IPS-18c (cell line): Measurements from ENCODE around the gene TMEM115.

Experiments
- H3K4me3 ChIP-seq: 2 replicates; pipeline ENCODE4 v1.7.0; 2013; ENCODE audit warnings: low read depth, mild to moderate bottlenecking, low read length, moderate library complexity; ENCODE audit not compliant: insufficient read depth
- H3K9me3 ChIP-seq: one replicate; pipeline ENCODE4 v1.6.1; 2013; ENCODE audit warnings: mild to moderate bottlenecking, low read length, moderate library complexity; ENCODE audit not compliant: control insufficient read depth, insufficient read depth

Gene TMEM115

DNA sequence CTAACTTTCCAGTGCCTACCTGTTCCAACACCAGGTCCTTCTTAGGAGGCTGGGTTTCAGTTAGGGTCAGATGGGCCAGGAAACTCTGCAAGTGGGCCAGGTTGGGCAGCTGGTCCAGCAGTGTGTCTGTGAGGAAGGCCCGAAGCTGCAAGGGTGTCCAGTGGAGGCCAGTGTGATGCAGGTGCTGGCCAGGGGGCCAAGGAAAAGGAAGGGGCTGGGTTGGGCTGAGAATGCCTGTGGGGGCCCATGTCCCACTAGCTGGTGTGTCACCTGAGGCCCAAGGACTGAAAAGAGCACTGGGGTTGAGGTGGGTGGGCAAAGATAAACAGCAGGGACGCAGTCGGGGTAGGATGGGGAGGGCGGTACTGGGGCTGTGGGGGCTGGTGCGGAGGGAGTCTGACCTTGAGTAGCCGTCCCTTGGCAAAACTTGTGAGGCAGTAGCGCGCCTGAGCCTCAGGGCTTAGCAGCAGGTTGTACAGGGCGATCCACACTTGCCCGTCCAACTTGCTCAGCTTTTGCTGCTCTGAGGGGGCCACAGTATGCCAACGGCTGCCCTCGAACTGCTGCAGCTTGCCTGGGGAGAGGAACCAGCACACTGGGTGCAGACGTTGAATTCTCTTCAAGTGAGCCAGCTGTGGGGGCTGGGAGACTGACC is 17.2 kb downstream of the TMEM115 start:
- H3K4me3 ChIP-seq, result no peak overlapping the region
- no peaks in the 10 kb centered on the region for H3K9me3 ChIP-seq

DNA sequence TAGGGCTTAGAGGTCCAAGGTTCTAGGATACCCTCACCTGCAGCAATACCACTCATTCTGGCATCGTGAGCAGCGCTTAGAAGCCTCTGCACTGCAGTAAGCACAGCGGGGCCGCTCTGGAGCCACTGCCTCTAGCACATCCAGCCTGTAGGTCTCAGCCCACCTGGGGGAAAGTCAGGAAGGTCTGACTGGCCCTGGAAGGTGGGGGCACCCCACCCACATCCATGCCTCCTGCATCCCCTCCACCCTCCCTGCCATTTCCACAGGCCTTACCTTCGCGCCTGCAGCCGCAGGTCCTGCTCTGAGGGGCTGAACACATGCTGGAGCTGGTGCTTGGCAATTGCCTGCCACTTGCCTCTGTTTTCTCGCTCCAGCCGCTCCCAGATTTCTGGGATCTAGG is 17.8 kb downstream of the TMEM115 start:
- no peaks in the 10 kb centered on the region for H3K9me3 ChIP-seq
- H3K4me3 ChIP-seq, result peak overlapping the region; percentile 15; the same call in 1 of the 2 replicates

DNA sequence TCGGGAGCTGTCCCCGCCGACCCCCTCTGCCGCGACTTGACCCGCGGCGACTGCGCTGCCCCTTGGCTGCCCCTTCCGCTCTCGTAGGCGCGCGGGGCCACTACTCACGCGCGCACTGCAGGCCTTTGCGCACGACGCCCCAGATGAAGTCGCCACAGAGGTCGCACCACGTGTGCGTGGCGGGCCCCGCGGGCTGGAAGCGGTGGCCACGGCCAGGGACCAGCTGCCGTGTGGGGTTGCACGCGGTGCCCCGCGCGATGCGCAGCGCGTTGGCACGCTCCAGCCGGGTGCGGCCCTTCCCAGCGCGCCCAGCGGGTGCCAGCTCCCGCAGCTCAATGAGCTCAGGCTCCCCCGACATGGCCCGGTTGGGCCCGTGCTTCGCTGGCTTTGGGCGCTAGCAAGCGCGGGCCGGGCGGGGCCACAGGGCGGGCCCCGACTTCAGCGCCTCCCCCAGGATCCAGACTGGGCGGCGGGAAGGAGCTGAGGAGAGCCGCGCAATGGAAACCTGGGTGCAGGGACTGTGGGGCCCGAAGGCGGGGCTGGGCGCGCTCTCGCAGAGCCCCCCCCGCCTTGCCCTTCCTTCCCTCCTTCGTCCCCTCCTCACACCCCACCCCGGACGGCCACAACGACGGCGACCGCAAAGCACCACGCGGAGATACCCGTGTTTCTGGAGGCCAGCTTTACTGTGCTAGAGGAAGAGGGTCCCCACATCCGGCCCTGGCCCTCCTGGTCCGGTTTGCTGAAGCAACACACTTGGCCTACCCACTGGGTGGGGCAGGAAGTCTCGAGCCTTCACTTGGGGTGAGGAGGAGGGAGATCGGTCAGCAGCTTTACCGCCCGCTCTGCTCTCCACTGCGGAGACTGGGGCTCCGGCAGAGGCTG is 18.6 kb downstream of the TMEM115 start, which contains the start of gene RASSF1:
Gene RASSF1 (minus strand): TSS at position 389 of the 882 bp plus-strand sequence. CDS start 31 bp downstream, at position 358.
- Histone ChIP-seq H3K4me3 (peak within 1 kb of the TSS; percentile 50), H3K9me3 (no peaks in the 10 kb centered on the region)

DNA sequence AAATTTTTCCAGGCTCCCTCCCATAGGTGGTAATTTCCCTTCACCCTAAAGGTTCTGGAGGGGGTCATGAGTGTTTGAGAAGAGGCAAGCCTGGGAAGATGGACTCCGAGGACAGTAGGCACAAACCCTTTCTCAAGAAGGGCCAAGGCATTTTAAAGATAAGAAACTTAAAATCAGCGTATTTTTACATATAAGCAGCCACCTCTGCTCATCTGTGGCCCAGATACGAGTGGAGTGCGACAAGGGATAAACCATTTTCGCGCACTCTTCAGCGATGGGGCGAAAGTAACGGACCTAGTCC is 19.2 kb downstream of the TMEM115 start:
- Histone ChIP-seq H3K4me3 (peak overlapping the region; percentile 50), H3K9me3 (no peaks in the 10 kb centered on the region)

DNA sequence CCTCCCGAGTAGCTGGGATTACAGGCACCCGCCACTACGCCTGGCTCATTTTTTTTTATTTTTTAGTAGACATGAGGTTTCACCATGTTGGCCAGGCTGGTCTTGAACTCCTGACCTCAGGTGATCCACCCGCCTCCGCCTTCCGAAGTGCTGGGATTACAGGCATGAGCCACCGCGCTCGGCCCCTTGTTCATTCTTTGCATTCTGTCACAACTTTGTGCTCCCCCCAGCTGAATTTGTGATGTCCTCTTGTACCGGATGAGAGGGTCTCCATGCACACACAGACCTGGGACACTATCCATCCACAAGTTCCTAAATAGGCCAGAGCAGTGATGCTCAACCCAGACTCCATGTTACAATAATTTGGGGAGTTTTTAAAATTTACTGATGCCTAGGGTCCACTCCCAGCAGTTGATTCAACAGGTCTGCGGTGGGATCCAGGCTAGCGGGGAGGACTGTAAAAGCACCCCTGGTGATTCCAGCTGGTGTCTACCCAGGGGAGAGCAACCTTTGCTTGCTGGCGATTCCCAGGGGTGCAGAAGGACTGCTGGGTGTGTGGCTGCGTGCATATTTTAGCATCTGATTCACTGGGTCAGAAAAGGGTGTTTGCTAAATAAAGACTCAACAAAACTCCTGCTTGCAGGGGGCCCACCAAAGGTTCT is 19.7 kb downstream of the TMEM115 start:
- Histone ChIP-seq H3K4me3 (peak overlapping the region; percentile 50), H3K9me3 (no peaks in the 10 kb centered on the region)

DNA sequence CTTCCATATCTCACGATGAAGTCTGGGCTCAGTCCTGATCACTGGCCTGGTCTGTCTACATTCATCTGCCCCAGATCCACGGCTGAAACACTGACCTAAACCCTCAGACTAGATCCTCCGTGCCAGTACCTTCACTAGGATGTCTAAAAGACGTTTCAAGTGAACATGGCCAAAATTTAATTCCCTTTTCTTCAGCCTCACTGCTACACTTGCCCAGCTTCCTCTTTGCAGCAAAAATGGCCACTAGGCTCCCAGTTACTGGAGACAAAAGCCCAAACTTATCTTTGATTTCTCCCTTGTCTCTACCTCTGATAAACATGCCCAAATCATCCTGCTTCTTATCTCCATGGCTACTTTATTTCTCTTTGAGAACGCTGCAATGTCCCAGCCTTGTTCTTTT is 20.4 kb downstream of the TMEM115 start:
- Histone ChIP-seq H3K4me3 (no peak overlapping the region), H3K9me3 (no peaks in the 10 kb centered on the region)

DNA sequence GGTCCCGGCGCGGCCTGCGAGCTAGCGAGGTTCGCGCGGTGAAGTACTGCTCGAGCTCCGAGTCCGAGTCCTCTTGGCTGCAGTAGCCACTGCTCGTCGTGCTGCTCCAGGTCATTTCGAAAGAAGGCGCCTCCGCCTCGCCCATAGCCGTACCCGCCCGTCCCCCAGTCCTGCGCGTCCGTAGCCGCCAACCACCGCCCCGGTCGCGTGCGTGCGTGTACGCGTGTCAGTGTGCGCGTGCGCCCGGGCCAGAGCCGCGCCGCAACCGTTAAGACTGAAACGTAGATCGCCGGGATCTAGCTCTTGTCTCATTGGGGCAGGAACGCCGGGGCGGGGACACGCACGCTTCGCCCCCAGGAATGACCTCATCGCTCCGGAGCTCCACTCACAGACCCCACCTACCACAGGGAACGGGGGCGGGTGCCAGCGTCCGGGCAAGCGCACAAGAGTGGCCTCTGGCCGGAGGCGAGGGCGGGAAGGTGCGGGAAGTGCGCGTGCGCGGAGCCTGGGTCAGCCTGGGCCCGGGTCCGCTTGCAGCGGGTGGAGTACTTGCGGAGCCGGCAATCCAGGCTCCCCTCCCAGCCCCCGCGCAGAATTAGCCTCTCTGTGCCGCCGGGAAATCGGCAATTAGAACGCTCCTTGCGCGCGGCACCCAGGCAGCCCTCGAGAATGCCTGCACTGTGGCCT is 22.0 kb downstream of the TMEM115 start:
- Histone ChIP-seq H3K4me3 (peak overlapping the region; percentile 83), H3K9me3 (no peaks in the 10 kb centered on the region)

DNA sequence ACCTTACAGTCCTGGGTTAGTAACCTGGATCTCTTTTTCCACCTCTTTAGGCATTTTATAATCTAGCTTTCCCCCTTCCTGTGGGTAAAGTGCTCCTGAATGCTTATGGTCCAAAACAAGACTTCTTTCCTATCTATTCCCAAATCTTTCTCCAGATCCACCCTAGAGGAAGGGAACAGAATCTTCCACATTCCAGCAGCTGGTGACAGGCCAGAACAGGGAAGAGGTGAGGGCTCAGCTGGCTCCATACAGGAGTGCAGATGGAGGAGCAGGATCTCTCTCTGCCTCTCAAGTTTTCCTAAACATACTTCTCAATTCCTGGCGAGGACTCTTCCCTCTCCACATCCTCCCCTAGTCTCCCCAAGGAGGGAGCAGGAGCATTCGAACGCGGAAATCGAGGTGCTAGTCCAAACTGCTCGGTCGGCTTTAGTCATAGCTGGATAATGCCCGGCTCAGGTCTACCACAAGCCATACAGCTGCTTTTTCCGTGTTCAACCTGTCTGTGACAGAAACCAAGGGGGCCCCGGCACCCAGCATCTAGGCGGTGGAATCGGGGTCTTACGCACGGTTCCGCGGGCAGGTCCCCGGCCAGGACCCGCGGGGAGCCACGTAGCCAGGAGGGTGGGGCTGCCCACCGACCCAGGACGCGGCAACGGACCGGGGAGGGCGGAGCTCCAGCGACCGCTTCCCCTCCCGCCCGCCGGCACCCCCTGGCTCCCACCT is 22.7 kb downstream of the TMEM115 start:
- H3K4me3 ChIP-seq, result peak overlapping the region; percentile 83

DNA sequence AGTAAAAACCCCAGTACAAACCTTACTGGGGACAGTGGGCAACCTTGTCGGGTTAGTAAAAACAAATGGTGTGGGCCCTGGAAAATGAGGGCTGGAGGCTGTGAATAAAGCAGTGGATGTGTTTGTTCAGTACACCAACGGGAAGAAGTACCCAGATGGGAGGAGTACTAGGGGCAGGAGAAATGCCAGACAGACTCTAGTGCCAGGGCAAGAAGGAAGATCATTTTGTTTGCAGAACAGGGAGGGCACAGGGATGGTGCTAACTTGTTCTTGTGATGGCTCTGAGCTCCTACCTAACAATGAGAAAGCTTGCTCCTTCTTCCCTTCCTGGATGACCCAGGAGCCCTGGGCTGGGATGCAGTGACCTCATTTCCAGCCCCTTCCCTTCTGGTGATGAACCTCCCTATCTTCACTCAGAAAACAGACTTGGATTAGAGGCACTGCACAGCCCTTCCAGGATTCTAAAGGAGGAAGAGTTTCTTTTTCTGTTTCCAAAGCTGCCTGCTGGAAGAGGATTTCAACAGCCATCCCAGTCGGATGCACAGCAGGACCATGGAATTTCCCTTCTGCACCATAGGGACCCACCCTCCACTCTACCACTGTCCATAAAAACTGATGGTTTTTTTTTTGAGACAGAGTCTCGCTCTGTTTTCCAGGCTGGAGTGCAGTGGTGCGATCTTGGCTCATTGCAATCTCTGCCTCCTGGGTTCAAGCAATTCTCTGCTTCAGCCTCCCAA is 24.8 kb downstream of the TMEM115 start:
- H3K9me3 ChIP-seq, result no peaks in the 10 kb centered on the region
- H3K4me3 ChIP-seq, result no peak overlapping the region; the same call in 1 of the 2 replicates

More for the DNA sequence above, 22.7 kb downstream of the TMEM115 start:
- H3K9me3 ChIP-seq, result no peaks in the 10 kb centered on the region

DNA sequence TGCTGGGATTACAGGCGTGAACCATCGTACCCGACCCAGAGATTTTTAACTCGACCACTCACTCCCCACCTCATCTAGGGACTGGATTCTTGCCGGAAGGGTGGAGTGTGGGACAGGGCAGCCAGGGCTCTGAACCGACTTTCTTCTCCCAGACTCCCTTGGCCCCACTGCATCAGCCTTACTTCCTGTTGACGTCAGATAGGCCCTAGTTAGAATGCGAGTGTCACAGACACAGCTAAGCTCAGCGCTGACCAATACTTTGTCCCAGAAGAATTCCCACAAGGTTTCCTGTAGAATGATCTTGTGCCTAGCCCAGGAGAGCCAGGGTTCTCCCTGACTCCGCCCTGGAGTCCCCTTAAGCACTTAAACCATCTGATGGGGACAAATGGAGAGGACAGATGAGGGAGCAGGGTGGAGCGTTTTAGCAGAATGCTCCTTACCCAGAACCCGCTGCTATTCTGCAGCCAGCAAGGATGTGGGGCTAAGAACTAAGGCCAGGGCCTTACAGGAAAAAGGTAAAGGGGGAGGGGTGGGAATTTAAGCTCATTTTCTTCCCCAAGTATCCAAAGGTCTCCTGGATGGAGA is 25.5 kb downstream of the TMEM115 start:
- Histone ChIP-seq H3K4me3 (no peak overlapping the region), H3K9me3 (no peaks in the 10 kb centered on the region)

DNA sequence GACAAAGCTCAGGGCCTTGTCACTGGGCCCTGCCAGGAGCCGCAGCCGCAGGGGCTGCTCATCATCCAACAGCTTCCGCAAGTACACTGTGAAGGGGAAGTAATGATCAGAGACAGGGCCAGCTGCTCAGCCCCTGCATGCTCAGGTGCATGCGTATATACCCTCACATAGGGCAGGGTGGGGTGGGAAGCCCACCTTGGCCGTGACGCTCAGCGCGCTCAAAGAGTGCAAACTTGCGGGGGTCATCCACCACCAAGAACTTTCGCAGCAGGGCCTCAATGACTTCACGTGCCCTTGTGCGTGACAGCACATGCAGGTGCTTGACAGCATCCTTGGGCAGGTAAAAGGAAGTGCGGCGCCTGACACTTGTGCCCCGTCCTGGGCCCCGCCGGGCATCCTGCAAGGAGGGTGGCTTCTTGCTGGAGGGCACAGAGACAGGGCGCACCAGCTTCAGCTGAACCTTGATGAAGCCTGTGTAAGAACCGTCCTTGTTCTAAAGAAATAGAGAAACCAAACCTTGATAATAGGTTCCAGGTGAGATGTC is 27.9 kb downstream of the TMEM115 start:
- H3K4me3 ChIP-seq, result no peak overlapping the region
- H3K9me3 ChIP-seq, result peaks cover 8% of the 10 kb centered on the region

DNA sequence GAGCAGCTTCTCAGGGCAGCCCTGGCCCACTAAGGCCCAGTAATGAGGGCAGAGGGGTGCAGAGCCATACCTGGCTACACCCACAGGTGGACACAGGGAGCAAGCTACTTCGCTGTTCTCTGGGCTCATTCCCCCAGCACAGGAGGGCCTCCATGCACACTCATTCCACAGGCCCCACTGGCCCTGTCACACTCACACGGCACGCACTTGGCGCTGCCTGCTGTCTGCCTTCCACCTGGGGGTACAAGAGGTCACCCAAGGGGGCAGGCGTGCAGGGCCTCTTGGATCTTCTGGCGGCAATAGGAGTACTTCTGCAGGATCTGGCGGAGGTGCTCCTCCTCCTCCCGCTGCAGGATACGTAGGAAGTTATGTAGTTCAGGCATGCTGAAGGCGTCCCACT is 29.0 kb downstream of the TMEM115 start:
- peaks cover 8% of the 10 kb centered on the region for H3K9me3 ChIP-seq
- H3K4me3 ChIP-seq, result no peak overlapping the region

DNA sequence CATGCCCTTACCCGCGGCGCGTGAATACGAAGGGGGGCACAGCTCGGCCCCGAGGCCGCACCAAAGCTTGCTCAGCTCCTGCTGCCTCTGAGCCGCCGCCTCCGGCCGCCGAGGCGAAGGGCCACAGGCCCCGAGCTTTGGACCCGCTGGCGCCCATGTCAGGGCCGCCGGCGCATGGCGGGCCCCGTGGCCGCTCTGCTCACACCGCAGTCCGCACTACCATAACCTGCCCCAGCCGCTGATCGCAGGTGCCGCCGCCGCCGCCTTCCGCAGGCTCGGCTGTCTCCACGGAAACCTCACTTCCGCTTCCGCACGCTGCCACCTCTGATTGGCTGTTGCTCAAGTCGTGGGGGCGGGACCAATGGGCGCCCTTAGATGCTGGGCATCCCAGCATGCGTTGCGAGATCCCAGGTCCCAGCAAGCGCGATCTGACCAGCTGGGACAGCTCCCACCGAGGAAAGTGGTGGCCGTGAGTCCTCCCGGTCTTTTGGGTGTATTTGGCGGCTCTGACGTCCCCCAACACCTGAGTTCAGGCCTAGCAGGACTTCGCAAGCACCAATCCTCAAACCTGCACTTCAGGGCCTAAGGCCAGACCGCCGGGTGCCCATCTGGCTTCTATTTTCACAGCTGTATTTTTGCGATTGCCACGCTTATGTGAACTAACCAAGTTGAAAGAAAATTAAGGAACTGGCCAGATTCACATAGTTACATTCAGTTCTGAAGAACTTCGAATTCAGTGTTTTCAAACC is 31.2 kb downstream of the TMEM115 start, which contains the start of gene TUSC2:
Gene TUSC2 (minus strand): TSS at position 281 of the 749 bp plus-strand sequence. CDS start 124 bp downstream, at position 157.
- Histone ChIP-seq H3K9me3 (peaks cover 8% of the 10 kb centered on the region), H3K4me3 (peak within 1 kb of the TSS; percentile 91)

DNA sequence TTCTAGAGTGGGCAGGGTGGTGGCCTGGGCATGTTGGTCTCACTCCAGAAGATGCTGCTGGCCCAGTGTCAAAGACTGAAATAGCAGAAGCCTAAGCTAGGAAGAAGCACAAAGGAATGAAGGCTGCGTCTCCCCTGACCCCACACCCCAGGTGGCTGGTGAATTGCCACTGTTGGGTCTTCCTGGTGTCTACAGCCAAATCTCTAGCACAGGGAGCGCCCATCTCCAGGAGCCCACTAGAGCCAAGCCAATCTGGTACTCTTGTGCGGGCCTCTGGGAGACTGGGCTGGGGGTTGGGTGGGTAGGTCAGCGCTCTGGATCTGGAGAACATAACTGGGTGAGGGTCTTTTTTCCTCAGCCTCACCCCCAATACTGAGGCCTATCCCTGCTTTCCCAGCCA is 32.2 kb downstream of the TMEM115 start:
- Histone ChIP-seq H3K9me3 (peaks cover 8% of the 10 kb centered on the region), H3K4me3 (peak overlapping the region; percentile 91)

DNA sequence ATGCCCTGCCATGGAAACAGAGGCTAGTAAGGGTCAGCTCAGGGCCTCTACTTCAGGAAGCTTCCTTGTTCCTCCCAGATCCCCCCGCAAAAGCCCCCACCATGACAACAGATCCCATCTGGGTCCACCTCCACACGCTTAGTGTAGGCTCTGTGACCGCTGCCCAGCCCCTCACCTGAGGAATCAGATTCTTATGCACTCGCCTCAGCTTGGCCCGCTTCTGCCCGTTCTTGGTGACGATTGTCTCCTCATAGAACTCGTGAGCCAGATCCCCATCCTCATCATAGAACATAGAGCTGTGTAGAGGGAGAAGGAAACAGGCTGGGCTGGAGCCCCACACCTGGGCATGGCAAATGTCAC is 33.2 kb downstream of the TMEM115 start:
- H3K9me3 ChIP-seq, result peaks cover 8% of the 10 kb centered on the region
- no peak overlapping the region for H3K4me3 ChIP-seq
